Activated T-cell treated with anti-CD3 and anti-CD28 coated beads for 48 hours (primary cell): Measurements from ENCODE around the gene PRPF40B.

ENCODE experiments used
- DNase-seq: peaks from one replicate; pipeline ENCODE4 v3.0.0-alpha.2; 2020; ENCODE audit warnings: low read depth

Gene PRPF40B

DNA sequence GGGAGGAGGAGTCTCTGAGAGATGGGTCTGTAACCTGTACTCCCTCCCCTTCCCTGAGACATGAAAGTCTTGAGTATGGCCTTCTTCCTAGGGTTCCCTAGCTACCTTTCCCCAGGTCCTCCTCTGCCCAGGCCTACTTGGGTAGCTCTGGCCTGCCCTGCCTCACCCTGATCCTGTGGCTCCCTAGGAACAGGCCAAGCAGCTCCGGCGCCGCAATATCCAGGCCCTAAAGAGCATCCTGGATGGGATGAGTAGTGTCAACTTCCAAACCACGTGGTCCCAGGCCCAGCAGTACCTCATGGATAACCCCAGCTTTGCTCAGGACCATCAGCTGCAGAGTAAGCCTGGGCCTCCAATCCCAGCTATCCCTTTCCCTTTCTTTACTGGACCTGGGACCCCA, 12.3 kb downstream of the PRPF40B start:
- no peak for DNase-seq

DNA sequence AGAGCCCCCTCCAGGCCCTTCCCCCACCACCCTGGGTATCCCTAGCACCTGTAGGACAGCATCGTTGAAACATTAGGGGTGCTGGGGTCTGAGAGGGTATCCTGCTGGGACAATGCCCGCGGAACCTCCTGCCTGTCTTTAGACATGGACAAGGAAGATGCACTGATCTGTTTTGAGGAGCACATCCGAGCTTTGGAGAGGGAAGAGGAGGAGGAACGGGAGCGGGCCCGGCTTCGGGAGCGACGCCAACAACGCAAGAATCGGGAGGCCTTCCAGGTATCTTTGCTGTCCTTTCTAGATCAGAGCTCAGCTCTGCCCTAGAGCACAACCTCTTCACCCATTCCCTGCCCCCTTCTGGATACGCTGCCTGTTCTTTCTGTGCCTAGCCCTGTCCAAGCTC, 13.2 kb downstream of the PRPF40B start:
- DNase-seq: no peak

DNA sequence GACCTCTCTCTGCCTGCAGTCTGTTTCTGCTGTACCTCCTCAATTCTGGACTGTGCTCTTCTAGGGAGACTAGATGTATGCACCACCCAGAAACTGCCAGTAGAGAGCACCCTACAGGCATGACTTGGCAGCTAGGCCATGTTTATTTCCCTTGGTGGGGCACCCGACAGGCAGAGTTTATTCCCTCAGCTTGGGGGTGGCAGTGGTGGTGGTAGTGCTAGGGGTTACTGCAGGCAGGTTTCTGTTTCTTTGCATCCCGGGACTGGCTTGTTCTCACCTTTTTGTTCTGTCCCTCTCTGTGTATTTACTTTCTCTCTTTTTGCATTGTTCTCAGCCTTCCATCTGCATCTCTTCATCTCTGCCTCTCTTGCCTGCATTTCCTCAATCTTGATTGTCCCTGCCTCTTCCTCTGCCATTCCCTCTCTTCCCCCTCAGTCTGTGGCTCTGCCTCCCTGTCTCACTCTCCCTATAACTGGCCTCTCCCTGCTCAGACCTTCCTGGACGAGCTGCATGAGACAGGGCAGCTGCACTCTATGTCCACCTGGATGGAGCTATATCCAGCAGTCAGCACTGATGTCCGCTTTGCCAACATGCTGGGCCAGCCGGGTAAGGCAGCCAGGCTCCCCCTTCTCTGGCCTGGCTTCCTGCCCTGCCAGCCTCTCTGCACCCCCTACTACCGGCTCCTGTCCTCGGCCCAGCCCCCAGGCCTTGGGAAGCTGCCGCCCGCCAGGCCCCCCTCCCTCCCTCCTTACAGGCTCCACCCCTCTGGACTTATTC, 13.8 kb downstream of the PRPF40B start:
- peak; percentile 27 for DNase-seq

DNA sequence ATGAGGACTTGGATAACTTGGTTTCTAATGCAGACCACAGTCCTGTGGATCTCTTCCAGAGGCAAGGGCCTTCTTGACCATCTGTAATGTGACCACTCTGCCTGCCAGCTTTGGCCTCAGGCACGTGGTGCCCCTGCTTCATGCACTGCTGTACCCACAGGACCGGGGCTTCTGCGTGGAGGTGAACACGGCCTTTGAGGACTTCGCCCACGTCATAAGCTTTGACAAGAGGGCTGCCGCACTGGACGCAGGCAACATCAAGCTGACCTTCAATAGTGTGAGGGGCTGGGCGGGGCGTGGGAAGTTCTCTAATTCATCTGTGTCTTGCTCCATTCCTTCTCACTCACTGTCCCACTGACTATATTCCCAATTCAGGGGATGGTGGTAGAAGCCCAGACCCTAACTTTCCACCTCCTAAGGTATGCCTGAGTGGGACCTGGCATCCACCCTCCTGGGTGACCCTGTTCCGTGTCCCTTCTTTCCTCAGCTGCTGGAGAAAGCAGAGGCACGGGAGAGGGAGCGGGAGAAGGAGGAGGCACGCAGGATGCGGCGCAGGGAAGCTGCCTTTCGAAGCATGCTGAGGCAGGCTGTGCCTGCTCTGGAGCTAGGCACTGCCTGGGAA, 18.5 kb downstream of the PRPF40B start:
- no peak for DNase-seq

DNA sequence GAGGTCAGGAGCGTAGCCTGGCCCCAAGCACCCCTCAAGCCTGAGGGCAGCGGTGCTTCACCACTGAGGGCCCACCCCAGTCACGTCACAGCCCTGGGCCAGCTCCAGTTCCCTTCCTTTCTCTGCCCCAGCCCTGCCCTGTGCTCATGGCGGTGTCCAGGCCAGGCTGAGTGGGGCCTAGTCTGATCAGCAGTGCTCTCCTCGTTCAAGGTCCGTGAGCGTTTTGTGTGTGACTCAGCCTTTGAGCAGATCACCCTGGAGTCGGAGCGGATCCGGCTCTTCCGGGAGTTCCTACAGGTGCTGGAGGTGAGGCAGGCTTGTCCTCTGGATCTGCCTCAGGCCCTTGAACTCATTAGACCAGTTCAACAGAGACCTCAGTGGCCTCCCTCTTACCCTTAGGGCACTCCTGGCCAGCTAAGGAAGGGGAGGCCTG, 19.0 kb downstream of the PRPF40B start:
- DNase-seq: no peak

DNA sequence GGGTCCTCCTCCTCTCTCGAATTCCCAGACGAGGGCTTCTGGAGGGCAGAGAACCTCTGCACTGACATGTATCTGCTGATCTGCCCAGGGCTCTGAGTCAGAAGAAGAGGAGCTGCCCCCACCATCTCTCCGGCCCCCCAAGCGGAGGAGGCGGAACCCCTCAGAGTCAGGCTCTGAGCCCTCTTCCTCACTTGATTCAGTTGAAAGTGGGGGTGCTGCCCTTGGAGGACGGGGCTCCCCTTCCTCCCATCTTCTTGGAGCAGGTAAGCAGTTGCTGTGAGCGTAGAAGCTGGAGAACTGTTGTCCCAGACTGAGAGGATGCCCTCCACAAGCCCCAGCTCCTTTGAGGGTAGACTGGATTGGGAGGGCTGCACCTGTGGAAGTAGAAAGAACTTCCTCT, 19.8 kb downstream of the PRPF40B start:
- DNase-seq: no peak

DNA sequence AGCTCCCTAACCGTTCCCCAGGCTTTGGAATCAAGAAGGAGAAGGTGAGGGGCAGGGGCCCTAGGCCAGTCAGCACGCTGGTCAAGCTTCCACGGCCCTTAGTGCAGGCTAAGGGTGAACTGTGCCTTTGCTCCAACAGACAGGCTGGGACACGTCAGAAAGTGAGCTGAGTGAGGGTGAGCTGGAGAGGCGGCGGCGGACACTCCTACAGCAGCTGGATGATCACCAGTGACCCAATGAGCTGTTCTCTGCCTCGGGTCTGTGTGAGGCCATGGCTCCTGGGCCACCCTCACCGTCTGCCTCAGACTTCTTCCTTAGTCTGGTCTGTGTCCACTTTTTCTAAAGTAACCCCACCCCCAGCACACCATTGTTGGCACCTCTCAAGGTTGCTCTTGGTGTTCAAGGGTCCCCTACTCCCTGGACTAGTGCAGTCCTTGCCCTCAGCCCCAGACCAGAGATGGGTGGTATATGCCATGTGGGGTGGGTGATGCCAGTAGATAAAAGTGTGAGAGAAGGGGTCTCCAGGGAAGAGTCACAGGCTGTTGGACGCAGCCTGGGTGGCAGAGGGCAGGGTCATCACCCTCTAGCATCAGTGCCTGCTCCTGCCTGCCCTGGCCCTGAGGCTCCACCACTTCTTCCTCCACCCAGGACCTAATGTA, 20.7 kb downstream of the PRPF40B start:
- DNase-seq: no peak

DNA sequence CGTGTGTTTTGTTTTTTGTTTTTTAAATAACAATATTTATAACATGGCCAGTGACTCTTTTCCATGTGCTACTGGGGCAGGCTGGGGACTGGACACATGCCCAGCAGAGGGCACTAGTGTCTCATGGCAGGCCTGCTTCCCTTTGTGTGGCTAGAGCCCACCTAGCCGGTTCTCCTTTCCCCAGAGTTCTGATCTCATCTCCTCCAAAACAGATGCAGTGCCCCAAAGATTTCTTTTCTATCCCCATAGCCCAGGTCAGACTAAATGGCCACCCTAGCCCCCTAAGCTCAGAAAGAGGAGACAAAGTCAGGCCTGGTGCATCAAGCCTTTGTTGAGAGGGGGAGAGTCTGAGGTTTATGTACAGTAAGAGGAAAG, 21.2 kb downstream of the PRPF40B start:
- peak; percentile 67 for DNase-seq

DNA sequence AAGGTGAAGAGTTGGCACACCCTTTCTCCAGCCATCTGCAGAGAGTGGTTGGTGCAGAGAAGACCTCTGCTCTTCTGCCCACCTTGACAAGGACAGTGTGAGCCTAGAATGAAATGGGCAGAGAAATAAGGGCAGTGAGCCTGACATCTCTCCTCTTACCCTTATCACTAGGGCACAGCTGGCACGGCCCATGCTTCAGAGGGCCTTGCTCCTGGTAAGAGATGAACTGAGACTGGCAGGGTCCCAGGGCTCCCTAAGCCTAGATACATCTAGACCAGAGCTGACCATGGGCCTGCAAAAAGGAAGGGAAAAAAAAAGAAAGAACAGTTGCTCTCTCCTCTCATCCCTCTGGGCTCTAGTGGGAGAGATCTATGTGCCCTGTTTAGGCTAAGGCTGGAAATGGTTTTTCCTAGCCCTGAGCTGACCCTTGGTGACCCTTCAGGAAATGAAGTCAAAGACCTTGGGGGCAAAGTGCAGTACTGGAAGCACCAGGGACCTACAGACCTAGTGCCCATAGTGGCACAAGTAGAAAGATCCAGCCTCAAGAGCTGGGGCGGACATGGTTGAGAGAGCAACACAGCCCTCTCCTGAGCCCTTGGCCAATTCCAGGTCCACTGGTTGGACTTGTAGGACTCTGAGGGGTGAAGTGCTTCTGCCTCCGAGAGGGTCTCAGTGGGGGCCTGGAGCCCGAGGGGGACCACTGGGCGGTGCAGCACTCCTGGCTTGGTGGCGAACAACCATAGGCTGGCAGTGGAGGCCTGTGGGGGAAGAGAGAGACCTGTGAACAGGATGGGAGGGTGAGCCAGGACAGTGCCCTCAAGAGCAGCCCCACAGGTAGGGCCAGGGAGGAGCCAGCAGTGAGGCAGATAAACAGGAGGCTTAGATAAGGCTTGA, 22.0 kb downstream of the PRPF40B start:
- DNase-seq: no peak

DNA sequence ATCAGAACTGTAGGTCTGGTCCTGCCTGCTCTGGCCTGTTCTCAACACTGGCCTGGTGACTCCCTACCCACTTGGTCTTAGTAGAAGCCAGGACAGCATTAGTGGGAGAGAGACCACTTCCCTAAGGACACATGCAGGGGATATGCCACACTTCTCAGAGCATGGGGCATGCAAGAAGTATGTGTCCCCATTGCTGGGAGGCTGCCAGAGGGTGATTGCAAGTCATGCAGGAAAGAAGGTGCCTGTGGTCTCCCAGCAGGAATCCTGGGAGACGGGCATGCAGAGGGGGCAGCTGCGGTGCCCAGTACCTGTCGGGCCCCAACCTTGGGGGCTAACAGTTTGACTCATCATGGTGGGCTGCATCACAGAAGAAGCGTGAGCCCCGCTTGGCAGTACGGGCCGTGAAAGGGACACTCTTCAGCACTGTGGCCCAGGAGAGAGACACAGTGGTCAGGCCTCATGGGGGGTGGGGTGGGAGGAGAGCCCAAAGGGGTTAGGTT, 23.0 kb downstream of the PRPF40B start:
- no peak for DNase-seq

DNA sequence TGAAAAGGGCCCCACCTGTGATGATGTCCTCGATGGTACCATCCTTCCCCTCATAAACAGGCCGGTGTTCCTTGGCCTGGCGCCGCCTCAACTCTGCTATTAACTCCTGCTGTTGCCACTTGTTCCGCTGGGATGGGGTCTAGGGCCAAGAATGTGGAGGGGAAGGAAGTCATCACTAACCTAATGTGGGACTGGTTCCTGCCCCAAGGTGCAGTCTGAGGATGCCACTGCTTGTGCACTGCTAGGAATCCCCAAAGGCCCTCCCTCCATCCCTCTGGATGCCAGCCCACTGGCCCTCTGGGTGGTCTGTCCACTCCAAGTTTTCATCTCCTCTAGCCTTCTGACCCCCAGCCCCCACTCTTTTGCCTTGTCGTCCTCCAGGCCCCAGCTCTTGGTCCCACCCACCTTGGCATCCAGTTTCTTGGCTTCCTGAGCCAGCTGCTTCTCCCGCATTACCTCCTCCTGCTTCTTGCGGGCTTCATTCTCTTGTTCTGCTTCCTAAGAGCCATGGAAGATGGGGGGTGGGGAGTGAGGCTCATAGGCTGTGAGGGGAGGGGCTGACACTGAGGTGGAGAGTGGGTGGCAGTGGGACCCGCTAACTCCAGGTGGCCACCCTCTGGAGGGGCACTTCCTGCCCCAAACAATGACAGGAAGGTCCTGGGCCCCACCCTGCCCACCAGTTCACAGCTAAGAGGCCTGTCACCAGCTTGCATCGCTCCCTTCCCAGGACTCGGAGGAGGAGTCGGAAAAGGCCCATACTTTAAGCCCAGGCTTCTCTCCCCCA, 23.7 kb downstream of the PRPF40B start:
- no peak for DNase-seq

DNA sequence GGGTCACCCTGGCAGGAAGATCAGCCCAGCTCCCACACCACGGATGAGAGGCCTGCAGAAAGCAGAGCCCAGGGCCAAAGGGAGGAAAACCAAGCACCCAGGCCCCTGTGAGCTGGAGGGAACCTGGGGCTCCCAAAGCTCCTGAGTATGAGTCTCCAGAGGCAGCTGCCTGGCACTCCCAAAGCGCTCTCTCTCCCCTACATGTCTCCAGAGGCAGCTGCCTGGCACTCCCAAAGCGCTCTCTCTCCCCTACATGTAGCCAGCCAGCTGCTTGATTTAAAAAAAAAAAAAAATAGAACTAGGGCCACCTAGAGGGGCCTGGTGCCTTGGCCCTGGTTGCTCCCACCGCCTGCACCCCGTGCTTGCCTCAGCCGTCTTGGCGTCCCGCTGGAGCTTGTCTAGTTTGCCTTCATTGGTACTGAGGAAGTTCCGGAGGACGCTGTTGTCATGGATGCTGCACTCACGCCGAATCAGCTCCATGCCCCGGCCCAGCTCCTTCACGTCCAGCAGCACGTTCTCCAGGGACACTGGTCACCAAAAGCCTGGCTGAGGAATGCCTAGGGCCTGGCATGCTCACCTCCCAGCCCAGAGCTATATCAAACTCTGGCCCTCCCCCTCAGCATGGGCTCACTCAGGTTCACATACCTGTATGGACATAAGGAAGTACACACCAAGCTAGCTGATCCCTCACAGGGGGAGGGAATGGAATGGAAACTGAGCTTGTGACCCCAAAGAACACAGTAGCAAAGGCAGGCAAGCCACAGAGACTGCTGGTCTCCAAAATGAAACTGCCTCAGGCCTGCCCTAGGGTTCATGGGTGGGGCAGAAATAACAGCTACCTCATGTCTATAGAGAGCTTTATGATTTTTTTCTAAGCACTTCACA, 24.7 kb downstream of the PRPF40B start:
- DNase-seq: no peak

DNA sequence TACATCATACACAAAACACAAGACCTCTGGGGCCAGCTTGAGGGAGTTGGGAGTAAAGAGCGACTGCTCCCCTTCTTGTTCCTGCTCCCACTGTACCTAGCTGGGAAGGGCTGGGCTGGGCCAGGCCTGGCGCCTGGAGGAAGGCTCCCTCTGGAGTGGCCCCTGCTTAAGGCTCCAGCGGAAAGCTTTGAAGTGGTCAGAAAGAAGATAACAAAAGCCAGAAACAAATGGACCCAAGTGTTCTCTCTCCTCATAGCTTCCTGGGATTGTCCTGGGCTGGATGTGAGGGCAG, 25.3 kb downstream of the PRPF40B start:
- no peak for DNase-seq

DNA sequence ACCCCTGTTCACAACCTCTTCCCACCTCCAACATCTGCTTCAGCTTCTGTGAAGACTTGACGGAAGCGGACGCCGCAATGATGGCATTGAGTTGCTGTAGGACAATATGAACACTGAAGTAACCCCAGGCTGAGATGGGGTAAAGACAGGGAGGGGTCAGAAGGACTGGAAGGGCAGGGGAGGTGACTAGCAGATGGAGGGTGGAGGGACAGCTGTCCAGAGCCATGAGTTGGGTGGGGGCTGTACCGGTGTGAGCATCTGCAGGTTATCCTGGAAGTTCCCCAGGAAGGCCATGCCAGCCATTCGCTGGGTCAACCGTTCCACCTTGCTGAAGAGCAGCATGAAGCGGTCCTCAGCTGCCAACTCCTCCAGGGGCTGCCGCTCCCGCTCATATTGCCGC, 26.1 kb downstream of the PRPF40B start:
- DNase-seq: no peak

DNA sequence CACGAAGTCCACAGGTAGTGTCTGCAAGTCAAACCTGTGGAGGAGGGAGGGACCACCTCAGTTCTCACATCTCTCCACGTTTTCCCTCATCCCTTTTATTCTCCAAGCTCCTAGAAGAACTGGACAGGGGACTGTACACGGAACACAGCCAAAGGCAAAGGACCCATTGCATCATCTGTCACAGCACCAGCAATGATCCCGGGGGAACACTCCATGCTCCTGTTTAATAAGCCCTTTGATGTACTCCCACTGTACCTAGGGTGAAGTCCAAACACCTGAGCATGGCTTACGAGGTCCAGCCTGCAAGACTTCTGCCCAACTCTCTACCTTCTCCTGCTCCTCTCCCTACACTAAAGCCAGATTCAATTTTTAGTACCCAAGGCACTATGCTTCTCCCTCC, 26.5 kb downstream of the PRPF40B start:
- no peak for DNase-seq

DNA sequence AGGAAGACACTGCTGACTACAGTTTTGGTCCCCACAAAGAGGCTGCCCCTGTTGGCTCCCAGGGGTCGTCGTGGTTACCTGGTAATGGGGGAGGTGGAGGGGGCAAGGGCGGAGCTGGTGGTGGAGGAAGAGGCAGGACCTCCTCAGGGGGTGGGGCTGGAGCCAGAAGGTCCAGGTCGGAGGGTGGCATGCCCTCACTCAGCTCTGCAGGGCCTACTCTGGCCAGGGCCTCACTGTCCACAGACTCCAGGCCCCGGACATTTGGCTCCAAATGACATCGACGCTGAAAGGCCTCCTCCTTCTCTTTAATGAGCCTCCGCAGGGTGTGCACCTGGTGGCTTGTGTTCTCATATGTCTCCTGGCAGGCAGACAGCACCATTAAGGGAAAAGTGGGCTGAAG, 28.5 kb downstream of the PRPF40B start:
- no peak for DNase-seq

DNA sequence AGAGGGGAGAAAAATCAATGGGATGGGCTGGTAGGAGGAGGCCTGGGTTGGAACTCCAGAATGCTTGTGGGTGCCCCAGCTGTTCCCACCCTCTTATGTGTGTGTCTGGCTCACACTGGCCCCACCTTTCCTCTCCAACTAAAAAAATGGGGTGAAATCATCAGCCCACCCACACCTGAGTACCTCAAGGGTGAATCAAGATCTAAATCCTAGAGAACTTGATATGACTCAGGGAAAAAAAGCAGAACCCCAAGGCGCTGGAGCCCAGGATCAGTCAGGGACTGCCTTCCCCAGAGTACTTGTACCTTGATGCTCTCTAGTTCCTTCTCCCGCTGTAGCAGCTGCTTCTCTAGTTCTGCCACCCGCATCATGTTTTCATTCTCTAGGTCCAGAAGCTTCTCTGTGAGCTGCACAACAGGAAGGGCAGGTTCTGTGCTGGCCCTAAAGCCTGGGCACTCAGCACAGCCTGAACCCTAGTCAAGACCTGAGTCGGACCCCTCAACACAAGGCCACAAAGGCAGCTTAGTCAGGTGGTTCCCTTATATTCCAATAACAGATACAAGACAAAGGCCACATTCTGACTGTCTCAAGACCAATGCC, 29.7 kb downstream of the PRPF40B start:
- DNase-seq: no peak

DNA sequence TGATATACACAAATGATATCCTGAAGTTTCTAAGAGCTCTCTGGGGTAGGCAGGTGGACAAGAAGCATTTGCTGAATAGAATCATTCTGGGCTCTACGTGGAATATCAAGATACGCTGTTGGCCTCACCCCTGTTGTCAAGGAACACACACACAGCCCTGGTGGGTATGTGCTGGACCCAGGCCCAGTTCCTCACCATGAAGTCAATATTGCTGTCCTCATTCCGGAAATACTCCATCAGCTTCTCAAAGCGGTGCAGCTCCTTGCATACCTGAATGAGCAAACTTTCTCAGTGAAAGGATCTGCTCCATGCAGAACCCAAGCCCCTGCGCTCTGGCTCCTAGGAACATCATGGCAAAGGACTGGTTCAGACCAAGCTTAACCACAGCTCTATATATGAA, 31.4 kb downstream of the PRPF40B start:
- no peak for DNase-seq

DNA sequence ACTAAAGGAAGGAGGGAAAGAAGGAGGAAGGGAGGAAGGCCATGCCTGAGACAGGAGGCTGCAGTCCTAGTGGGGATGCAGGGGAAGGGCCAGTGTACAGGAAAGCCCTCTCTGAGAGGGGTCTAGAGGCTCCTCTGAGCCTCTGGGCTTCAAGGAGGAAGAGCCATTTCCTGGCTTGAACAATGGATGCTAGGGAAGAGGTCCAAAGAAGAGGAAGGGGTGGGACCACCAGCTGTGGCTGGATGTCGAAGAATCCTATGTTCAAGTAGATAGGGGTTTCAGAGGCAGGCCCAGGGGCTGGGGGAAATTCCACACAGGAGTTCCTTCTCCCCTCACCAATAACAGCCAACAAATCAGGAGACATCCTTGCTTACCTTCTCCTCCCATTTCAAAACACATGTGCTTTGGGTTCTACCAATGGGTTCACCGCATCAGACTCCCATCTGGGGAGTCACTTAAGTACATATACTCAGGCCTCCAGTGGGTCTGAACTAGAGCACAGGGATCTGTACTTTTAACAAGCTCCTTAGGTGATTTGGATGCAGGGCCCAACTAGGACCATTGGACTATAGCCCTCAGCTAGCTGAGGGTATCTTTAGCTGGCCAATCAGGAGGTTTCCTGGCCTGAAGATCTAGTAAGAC, 32.4 kb downstream of the PRPF40B start:
- DNase-seq: no peak

DNA sequence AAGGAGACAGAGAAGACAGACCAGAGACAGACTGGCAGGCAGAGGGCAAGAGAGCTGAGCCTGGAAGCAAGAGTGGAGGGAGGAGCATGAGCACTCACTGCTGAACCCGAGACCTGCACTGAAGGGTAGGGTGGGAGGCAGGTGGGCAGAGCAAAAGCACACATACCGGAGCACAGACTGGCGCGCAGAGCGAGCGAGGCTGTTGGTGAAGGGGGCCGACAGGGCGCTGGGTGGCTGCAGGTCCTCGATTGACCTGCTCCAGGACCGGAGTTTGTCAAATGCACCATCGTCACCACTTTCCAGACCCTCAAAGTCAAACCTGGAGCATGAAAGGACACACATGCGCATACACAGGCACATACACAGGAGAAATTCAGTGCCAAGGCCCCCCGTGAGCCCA, 34.9 kb downstream of the PRPF40B start:
- DNase-seq: no peak
